H1 (cell line): ENCODE results near the gene RFXANK.

Experiments used
- CEBPB ChIP-seq: IDR thresholded peaks from 2 replicates; pipeline ENCODE4 v1.6.1; 2012; ENCODE audit warnings: low read depth, low read length
- EP300 ChIP-seq, 2 experiments: IDR thresholded peaks; 1 replicate in 1 of 2; 2 replicates in 1 of 2; pipeline ENCODE4 v1.6.1; 2011 to 2012; ENCODE audit warnings: low read depth in 2 of 2, low read length in 2 of 2, mild to moderate bottlenecking in 2 of 2, borderline replicate concordance in 1 of 2, inconsistent platforms in 1 of 2, moderate library complexity in 1 of 2
- HDAC2 ChIP-seq, 2 experiments: fragments of 300-600 bp in 1 of 2; sonication (generic) in 1 of 2; IDR thresholded peaks; 2 replicates each; pipeline ENCODE4 v1.6.1; 2011 to 2012; ENCODE audit warnings: low read depth in 2 of 2, low read length in 2 of 2, mild to moderate bottlenecking in 2 of 2, moderate library complexity in 2 of 2, borderline replicate concordance in 1 of 2, inconsistent platforms in 1 of 2
- POLR2A ChIP-seq, 2 experiments: IDR thresholded peaks; 1 replicate in 1 of 2; 2 replicates in 1 of 2; pipeline ENCODE4 v1.6.1; 2011; ENCODE audit warnings: low read depth in 2 of 2, low read length in 2 of 2, mild to moderate bottlenecking in 2 of 2; ENCODE audit errors: control extremely low read depth in 1 of 2
- TAF1 ChIP-seq: IDR thresholded peaks from 2 replicates; pipeline ENCODE4 v1.6.1; 2011; ENCODE audit warnings: mild to moderate bottlenecking, low read depth, low read length
- USF2 ChIP-seq: IDR thresholded peaks from 2 replicates; pipeline ENCODE4 v1.6.1; 2011; ENCODE audit warnings: low read length, improper control_type of control experiment
- YY1 ChIP-seq: IDR thresholded peaks from 2 replicates; pipeline ENCODE4 v1.6.1; 2011; ENCODE audit warnings: low read depth, mild to moderate bottlenecking, low read length
- TF ChIP-seq, protein P1 (sequence below), 3 experiments: IDR thresholded peaks; 1 replicate in 2 of 3; 2 replicates in 1 of 3; pipeline versions ENCODE4 v1.5.1 to v1.6.1; 2011; ENCODE audit warnings: low read length in 3 of 3, mild to moderate bottlenecking in 3 of 3, inconsistent platforms in 2 of 3, low read depth in 1 of 3, moderate library complexity in 1 of 3; ENCODE audit not compliant: insufficient read depth in 1 of 3; ENCODE audit errors: control extremely low read depth in 1 of 3

GRCh38 chr19:19211499-19212420, 19.7 kb downstream of the RFXANK start, which contains the start of gene NCAN:
- TF ChIP-seq, protein P1, sequence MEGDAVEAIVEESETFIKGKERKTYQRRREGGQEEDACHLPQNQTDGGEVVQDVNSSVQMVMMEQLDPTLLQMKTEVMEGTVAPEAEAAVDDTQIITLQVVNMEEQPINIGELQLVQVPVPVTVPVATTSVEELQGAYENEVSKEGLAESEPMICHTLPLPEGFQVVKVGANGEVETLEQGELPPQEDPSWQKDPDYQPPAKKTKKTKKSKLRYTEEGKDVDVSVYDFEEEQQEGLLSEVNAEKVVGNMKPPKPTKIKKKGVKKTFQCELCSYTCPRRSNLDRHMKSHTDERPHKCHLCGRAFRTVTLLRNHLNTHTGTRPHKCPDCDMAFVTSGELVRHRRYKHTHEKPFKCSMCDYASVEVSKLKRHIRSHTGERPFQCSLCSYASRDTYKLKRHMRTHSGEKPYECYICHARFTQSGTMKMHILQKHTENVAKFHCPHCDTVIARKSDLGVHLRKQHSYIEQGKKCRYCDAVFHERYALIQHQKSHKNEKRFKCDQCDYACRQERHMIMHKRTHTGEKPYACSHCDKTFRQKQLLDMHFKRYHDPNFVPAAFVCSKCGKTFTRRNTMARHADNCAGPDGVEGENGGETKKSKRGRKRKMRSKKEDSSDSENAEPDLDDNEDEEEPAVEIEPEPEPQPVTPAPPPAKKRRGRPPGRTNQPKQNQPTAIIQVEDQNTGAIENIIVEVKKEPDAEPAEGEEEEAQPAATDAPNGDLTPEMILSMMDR (IDR thresholded peaks at IDR 0.05; ENCODE audit: control extremely low read depth in 1 of 3, insufficient read depth in 1 of 3, low read depth in 1 of 3, low read length in 3 of 3): no peak
- peak in 1 of 2 experiments; percentile 66; a peak in 1 of 4 replicates for TF ChIP-seq HDAC2 (IDR thresholded peaks at IDR 0.05; ENCODE audit: borderline replicate concordance in 1 of 2, low read depth in 2 of 2, low read length in 2 of 2)
- peak in 1 of 2 experiments; percentile 67; a peak in 1 of 3 replicates for TF ChIP-seq POLR2A (IDR thresholded peaks at IDR 0.05; ENCODE audit: control extremely low read depth in 1 of 2, low read depth in 2 of 2, low read length in 2 of 2)
- no peak for TF ChIP-seq EP300 (IDR thresholded peaks at IDR 0.05; ENCODE audit: borderline replicate concordance in 1 of 2, low read depth in 2 of 2, low read length in 2 of 2)
- no peak for TF ChIP-seq USF2
- TF ChIP-seq CEBPB: no peak
- TF ChIP-seq YY1: no peak
- TF ChIP-seq TAF1: 0 out of 2 replicates have a peak, but pooled peaks have one; percentile 33
